ENCODE data around the gene DNAJC1.

Gene DNAJC1

GRCh38 chr10:21969326-21970287 is 33.9 kb downstream of the DNAJC1 start:
- Histone ChIP-seq H3K9me3 (no peaks in the 10 kb centered on the region), H3K4me1 (no peaks in the 10 kb centered on the region; the same call in 1 of the 2 replicates), H3K4me3 (no peak overlapping the region), H3K36me3 (replicated peaks) (no peaks in the 10 kb centered on the region), H3K27me3 (ENCODE audit: low read depth) (no peaks in the 10 kb centered on the region)
- in situ Hi-C loops (cut with MboI; ENCODE audit: low sequenced_read_pairs): loop anchor here (25.0 kb wide), 1 partner anchor 482 kb away; no protein-coding TSS in a partner anchor
- no peak for DNase-seq (ENCODE audit: low spot score in 2 of 2)

- H3K4me3 ChIP-seq: no peak overlapping the region
- H3K27me3 ChIP-seq (ENCODE audit: low read depth): no peaks in the 10 kb centered on the region
- no peak for DNase-seq (ENCODE audit: low spot score in 2 of 2)
- no peaks in the 10 kb centered on the region for H3K9me3 ChIP-seq
- H3K4me1 ChIP-seq: no peaks in the 10 kb centered on the region; the same call in 1 of the 2 replicates
- in situ Hi-C loops (cut with MboI; ENCODE audit: low sequenced_read_pairs): loop anchor here (25.0 kb wide), 1 partner anchor 478 kb away; no protein-coding TSS in a partner anchor
- no peaks in the 10 kb centered on the region for H3K36me3 ChIP-seq (replicated peaks)
Observed at GRCh38 chr10:21964983-21965665, 38.4 kb downstream of the DNAJC1 start.

DNA sequence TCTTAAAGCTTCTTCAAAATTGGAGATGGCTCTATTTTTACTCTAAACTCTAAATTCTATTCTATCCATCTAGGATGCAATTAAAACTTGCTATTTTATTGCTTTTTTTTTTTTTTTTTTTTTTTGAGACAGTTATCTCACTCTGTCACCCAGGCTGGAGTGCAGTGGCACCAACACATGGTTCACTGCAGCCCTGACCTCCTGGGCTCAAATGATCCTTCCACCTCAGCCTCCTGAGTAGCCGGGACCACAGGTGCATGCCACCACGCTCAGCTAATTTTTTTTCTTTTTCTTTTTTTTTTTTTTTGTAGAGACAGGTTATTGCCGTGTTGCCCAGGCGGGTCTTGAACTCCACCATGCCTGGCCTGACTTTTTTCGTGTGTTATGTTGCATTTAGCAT is 41.2 kb downstream of the DNAJC1 start:
- no peak for DNase-seq (ENCODE audit: low spot score in 2 of 2)
- H3K4me1 ChIP-seq: no peaks in the 10 kb centered on the region; the same call in 1 of the 2 replicates
- no peaks in the 10 kb centered on the region for H3K27me3 ChIP-seq (ENCODE audit: low read depth)
- H3K9me3 ChIP-seq: no peaks in the 10 kb centered on the region
- no peak overlapping the region for H3K4me3 ChIP-seq
- no peaks in the 10 kb centered on the region for H3K36me3 ChIP-seq (replicated peaks)
- in situ Hi-C loops (cut with MboI; ENCODE audit: low sequenced_read_pairs): loop anchor here (25.0 kb wide), 1 partner anchor 475 kb away; no protein-coding TSS in a partner anchor

DNA sequence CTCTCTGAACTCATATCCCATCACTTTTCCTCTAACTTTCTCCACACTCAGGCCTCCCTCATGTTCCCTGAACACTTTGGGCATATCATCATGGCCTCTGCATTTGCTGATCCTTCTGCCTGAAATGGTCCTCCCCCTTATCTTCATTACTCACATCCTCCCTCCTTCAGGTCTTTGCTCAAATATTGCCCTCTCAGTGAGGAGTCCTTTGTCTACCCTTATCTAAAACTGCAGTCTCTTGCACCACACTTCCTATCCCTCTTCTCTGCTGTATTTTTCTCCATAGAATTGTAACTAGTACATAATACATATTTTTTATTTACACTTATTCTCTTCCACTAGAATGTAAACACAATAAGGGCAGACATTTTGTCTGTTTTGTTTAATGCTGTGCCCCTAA is 41.7 kb downstream of the DNAJC1 start:
- DNase-seq (ENCODE audit: low spot score in 2 of 2): no peak
- no peaks in the 10 kb centered on the region for H3K36me3 ChIP-seq (replicated peaks)
- no peak overlapping the region for H3K4me3 ChIP-seq
- H3K4me1 ChIP-seq: no peaks in the 10 kb centered on the region; the same call in 1 of the 2 replicates
- in situ Hi-C loops (cut with MboI; ENCODE audit: low sequenced_read_pairs): loop anchor here (25.0 kb wide), 1 partner anchor 475 kb away; no protein-coding TSS in a partner anchor
- H3K9me3 ChIP-seq: no peaks in the 10 kb centered on the region
- H3K27me3 ChIP-seq (ENCODE audit: low read depth): no peaks in the 10 kb centered on the region

DNA sequence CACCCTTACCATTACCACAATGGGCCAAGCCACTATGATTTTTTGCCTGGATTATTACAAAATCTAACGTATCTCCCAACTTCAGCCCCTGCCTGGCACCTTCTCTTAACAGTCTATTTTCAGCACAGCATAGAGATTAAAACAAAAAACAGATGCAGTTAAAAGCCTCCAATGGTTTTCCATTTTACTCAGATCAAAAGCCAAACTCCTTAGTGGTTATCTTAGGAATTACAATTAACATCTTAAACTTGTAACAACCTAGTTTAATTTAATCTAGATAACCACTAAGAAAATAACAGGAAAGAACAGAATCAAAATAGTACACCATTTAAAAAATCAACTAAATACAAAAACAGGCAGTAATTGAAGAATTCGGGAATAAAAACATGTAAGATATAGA is 43.5 kb downstream of the DNAJC1 start:
- DNase-seq (ENCODE audit: low spot score in 2 of 2): no peak
- Histone ChIP-seq H3K27me3 (ENCODE audit: low read depth) (no peaks in the 10 kb centered on the region), H3K4me3 (no peak overlapping the region), H3K4me1 (no peaks in the 10 kb centered on the region; the same call in 1 of the 2 replicates), H3K36me3 (replicated peaks) (no peaks in the 10 kb centered on the region), H3K9me3 (no peaks in the 10 kb centered on the region)
- in situ Hi-C loops (cut with MboI; ENCODE audit: low sequenced_read_pairs): loop anchor here (25.0 kb wide), 1 partner anchor 473 kb away; no protein-coding TSS in a partner anchor

GRCh38 chr10:21954690-21955089 is 48.8 kb downstream of the DNAJC1 start:
- H3K36me3 ChIP-seq (replicated peaks): no peaks in the 10 kb centered on the region; the same call in 1 of the 2 replicates
- H3K27me3 ChIP-seq (ENCODE audit: low read depth): no peaks in the 10 kb centered on the region
- H3K4me3 ChIP-seq: no peak overlapping the region
- no peaks in the 10 kb centered on the region for H3K9me3 ChIP-seq
- no peaks in the 10 kb centered on the region for H3K4me1 ChIP-seq
- no peak for DNase-seq (ENCODE audit: low spot score in 2 of 2)
- in situ Hi-C loops (cut with MboI; ENCODE audit: low sequenced_read_pairs): loop anchor here (25.0 kb wide), 1 partner anchor 467 kb away; no protein-coding TSS in a partner anchor

- Histone ChIP-seq H3K36me3 (replicated peaks) (no peaks in the 10 kb centered on the region; the same call in 1 of the 2 replicates), H3K4me3 (no peak overlapping the region), H3K27me3 (ENCODE audit: low read depth) (no peaks in the 10 kb centered on the region), H3K9me3 (no peaks in the 10 kb centered on the region), H3K4me1 (no peaks in the 10 kb centered on the region)
- no peak for DNase-seq (ENCODE audit: low spot score in 2 of 2)
- in situ Hi-C loops (cut with MboI; ENCODE audit: low sequenced_read_pairs): loop anchor here (25.0 kb wide), 1 partner anchor 467 kb away; no protein-coding TSS in a partner anchor
Observed at GRCh38 chr10:21954132-21954531, 49.4 kb downstream of the DNAJC1 start.

DNA sequence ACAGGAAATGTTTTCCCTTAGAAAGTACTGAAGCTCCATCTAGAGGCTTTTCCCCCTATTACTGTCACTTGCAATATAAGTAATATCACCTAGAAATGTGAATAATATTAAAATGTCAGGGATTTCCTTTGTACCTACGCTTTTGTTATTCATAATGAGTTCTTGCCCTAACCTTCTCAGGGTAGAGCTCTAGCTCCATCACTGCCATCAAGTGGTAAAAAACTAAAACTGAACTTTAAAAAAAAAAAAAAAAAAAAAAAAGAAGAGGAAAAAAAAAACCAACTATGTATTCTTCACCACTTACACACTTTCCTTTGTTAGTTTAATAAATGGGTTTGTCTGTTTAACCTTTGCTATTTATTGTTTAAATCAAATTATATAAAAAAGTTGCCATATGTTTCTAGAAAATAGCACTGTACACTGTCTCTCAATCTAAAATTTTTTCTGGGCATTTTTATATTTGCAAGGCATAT is 49.9 kb downstream of the DNAJC1 start:
- Histone ChIP-seq H3K36me3 (replicated peaks) (no peaks in the 10 kb centered on the region; the same call in 1 of the 2 replicates), H3K4me1 (no peaks in the 10 kb centered on the region), H3K4me3 (no peak overlapping the region), H3K9me3 (no peaks in the 10 kb centered on the region), H3K27me3 (ENCODE audit: low read depth) (no peaks in the 10 kb centered on the region)
- in situ Hi-C loops (cut with MboI; ENCODE audit: low sequenced_read_pairs): loop anchor here (25.0 kb wide), 1 partner anchor 466 kb away; no protein-coding TSS in a partner anchor
- peak in 1 of 2 experiments; percentile 88 for DNase-seq (ENCODE audit: low spot score in 2 of 2)

- in situ Hi-C loops (cut with MboI; ENCODE audit: low sequenced_read_pairs): loop anchor here (25.0 kb wide), 1 partner anchor 463 kb away; no protein-coding TSS in a partner anchor
- Histone ChIP-seq H3K9me3 (no peaks in the 10 kb centered on the region), H3K4me1 (no peaks in the 10 kb centered on the region), H3K36me3 (replicated peaks) (no peaks in the 10 kb centered on the region; the same call in 1 of the 2 replicates), H3K4me3 (no peak overlapping the region), H3K27me3 (ENCODE audit: low read depth) (no peaks in the 10 kb centered on the region)
- DNase-seq (ENCODE audit: low spot score in 2 of 2): no peak
Observed at GRCh38 chr10:21950566-21950965, 53.0 kb downstream of the DNAJC1 start.

GRCh38 chr10:21946946-21947345 is 56.6 kb downstream of the DNAJC1 start:
- Histone ChIP-seq H3K27me3 (ENCODE audit: low read depth) (no peaks in the 10 kb centered on the region), H3K4me1 (peaks cover 3% of the 10 kb centered on the region; the same call in 1 of the 2 replicates), H3K4me3 (no peak overlapping the region), H3K9me3 (no peaks in the 10 kb centered on the region), H3K36me3 (replicated peaks) (no peaks in the 10 kb centered on the region)
- in situ Hi-C loops (cut with MboI; ENCODE audit: low sequenced_read_pairs): loop anchor here (10.0 kb wide), 1 partner anchor 672 kb away; no protein-coding TSS in a partner anchor
- DNase-seq (ENCODE audit: low spot score in 2 of 2): no peak

- in situ Hi-C loops (cut with MboI; ENCODE audit: low sequenced_read_pairs): loop anchor here (10.0 kb wide), 1 partner anchor 670 kb away; no protein-coding TSS in a partner anchor
- no peak overlapping the region for H3K4me3 ChIP-seq
- no peaks in the 10 kb centered on the region for H3K9me3 ChIP-seq
- DNase-seq (ENCODE audit: low spot score in 2 of 2): peak in 1 of 2 experiments; percentile 23
- H3K36me3 ChIP-seq (replicated peaks): no peaks in the 10 kb centered on the region
- peaks cover 3% of the 10 kb centered on the region; the same call in 1 of the 2 replicates for H3K4me1 ChIP-seq
- H3K27me3 ChIP-seq (ENCODE audit: low read depth): no peaks in the 10 kb centered on the region
Observed at GRCh38 chr10:21944727-21945386, 58.7 kb downstream of the DNAJC1 start.

- no peak overlapping the region for H3K4me3 ChIP-seq
- H3K36me3 ChIP-seq (replicated peaks): no peaks in the 10 kb centered on the region
- peaks cover 3% of the 10 kb centered on the region; the same call in 1 of the 2 replicates for H3K4me1 ChIP-seq
- no peaks in the 10 kb centered on the region for H3K27me3 ChIP-seq (ENCODE audit: low read depth)
- no peaks in the 10 kb centered on the region for H3K9me3 ChIP-seq
- in situ Hi-C loops (cut with MboI; ENCODE audit: low sequenced_read_pairs): loop anchor here (10.0 kb wide), 1 partner anchor 669 kb away; no protein-coding TSS in a partner anchor
- DNase-seq (ENCODE audit: low spot score in 2 of 2): no peak
Observed at GRCh38 chr10:21943633-21944265, 59.8 kb downstream of the DNAJC1 start.

Data from HAP-1 (cell line).